NT2/D1 (cell line): ENCODE results near the gene C2orf81.

Experiments
- DNase-seq: peaks from one replicate; pipeline ENCODE4 v3.0.0-alpha.2; 2011; ENCODE audit warnings: low read depth, low spot score
- H3K27me3 ChIP-seq: 2 replicates; pipeline ENCODE4 v1.6.0; 2011; ENCODE audit warnings: mild to moderate bottlenecking; ENCODE audit not compliant: insufficient read length, insufficient read depth
- H3K36me3 ChIP-seq: 2 replicates; pipeline ENCODE4 v1.6.1; 2011; ENCODE audit warnings: mild to moderate bottlenecking, low read length, mixed read lengths; ENCODE audit not compliant: insufficient read depth, insufficient read length
- H3K4me1 ChIP-seq: 2 replicates; pipeline ENCODE4 v1.5.1; 2011; ENCODE audit not compliant: insufficient read depth, insufficient read length
- H3K4me3 ChIP-seq: 2 replicates; pipeline ENCODE4 v1.5.1; 2011; ENCODE audit warnings: low read depth; ENCODE audit not compliant: insufficient read length
- H3K9ac ChIP-seq: 2 replicates; pipeline ENCODE4 v1.6.0; 2011; ENCODE audit warnings: low read depth; ENCODE audit not compliant: insufficient read length
- H3K9me3 ChIP-seq: 2 replicates; pipeline ENCODE4 v1.5.1; 2011; ENCODE audit warnings: mild to moderate bottlenecking, low read length; ENCODE audit not compliant: insufficient read depth
- SUZ12 ChIP-seq: IDR thresholded peaks from 2 replicates; pipeline ENCODE4 v1.6.1; 2011; ENCODE audit not compliant: insufficient read length, insufficient read depth; ENCODE audit errors: extremely low read depth
- YY1 ChIP-seq: IDR thresholded peaks from 2 replicates; pipeline ENCODE4 v1.6.1; 2011; ENCODE audit not compliant: insufficient read length, insufficient read depth
- ZNF274 ChIP-seq: IDR thresholded peaks from 2 replicates; pipeline ENCODE4 v1.6.1; 2011; ENCODE audit warnings: mild to moderate bottlenecking, low read depth, low read length

The C2orf81 gene

DNA sequence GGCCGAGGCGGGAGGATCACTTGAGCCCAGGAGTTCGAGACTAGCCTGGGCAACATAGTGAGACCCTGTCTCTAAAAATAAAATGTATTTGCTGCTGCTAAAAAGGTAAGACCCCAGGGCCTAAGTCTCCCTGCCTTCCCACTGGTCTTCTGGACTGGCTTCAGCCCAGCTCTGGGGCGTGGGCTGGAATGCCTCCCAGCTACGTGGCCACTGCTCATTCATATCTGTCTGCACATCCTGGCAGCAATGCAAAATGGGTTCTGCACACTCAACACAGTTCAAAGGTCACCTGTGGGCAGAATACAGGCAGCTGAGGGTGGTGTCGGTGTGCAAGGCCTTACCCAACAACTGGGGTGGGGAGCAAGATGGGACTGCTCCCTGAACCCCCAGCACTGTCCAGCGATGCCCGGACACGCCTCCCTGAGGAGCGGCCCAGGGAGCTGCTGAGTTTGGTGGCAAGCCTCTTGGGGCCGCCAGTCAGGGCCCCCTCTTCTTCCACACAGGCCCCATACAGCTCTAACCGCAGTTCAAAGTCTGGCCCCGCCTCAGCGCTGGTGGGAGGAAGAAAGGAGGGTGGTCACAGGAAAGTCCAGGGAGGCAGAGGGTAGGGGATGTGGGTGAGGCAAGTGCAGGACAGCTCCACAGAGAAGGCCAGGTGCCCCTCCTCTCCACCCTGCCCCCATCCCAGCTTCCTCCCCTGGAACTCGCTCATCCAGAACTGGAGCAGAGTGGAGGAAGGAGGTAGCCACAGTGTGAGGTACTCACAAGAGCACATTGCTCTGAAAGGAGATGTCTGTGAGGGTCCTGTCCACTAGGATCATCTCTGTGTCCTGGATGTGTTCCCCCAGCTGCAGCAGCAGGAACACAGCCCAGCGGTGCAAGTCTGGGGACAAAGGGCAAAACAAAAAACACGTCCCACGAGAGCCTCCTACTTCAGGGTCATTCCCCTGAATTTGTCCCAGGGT is 8.3 kb upstream of the C2orf81 start:
- Histone ChIP-seq H3K4me3 (no peak overlapping the region), H3K4me1 (peaks cover 2% of the 10 kb centered on the region), H3K9me3 (no peaks in the 10 kb centered on the region), H3K36me3 (peaks cover 77% of the 10 kb centered on the region), H3K27me3 (no peaks in the 10 kb centered on the region), H3K9ac (no peak overlapping the region)
- TF ChIP-seq YY1 (no peak), SUZ12 (no peak), ZNF274 (no peak)
- DNase-seq, result no peak

DNA sequence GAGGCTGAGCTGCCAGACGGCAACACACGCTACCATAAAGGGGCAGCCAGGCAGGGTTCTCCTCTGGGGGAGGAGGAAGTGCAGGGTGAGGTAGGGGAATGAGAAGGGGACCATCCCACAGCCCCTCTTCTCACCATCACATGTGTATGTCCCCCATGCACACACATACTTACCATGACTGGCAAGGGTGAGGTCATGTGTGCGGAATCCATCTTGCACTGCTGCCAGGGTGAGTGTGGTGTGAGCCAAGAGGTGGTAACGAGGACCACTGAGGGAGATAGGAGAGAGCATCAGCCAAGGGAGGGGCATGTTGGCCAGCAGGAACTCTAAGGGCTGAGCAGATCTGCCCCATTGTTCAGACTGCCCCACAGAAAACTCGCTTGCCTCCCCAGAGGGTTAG is 7.3 kb upstream of the C2orf81 start:
- no peak for DNase-seq
- Histone ChIP-seq H3K27me3 (no peaks in the 10 kb centered on the region), H3K9ac (no peak overlapping the region), H3K36me3 (peaks cover 80% of the 10 kb centered on the region), H3K4me3 (no peak overlapping the region), H3K4me1 (peaks cover 2% of the 10 kb centered on the region), H3K9me3 (no peaks in the 10 kb centered on the region)
- TF ChIP-seq YY1 (no peak), ZNF274 (no peak), SUZ12 (no peak)

DNA sequence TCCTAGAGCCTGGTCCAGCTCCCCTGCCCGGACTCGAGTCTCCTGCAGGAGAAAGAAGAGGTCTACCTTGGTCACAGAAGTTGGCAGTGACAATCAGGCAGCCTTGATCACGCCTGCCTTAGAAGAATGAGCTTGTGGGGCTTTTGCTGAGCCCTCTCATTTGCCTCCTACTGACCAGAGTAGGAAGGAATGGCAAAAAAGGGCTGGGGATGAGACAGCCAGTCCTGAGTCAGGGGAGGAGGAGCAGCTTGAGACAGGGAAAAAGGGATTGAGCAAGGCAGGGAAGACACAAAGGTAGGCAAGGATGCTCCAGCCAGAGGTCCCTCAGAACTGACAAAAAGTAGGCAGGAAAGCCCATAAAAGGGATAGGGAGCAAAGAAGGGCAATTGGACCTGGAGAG is 6.1 kb upstream of the C2orf81 start:
- Histone ChIP-seq H3K9me3 (no peaks in the 10 kb centered on the region), H3K4me1 (peaks cover 2% of the 10 kb centered on the region), H3K36me3 (peaks cover 78% of the 10 kb centered on the region), H3K27me3 (no peaks in the 10 kb centered on the region), H3K4me3 (no peak overlapping the region), H3K9ac (no peak overlapping the region)
- DNase-seq, result no peak
- TF ChIP-seq YY1, result no peak
- no peak for TF ChIP-seq ZNF274
- no peak for TF ChIP-seq SUZ12

GRCh38 chr2:74426181-74426758 is 4.9 kb upstream of the C2orf81 start:
- Histone ChIP-seq H3K4me3 (no peak overlapping the region), H3K9ac (no peak overlapping the region), H3K9me3 (no peaks in the 10 kb centered on the region), H3K4me1 (peaks cover 4% of the 10 kb centered on the region), H3K36me3 (peaks cover 66% of the 10 kb centered on the region), H3K27me3 (peaks cover 1% of the 10 kb centered on the region)
- no peak for TF ChIP-seq ZNF274
- no peak for TF ChIP-seq YY1
- no peak for DNase-seq

GRCh38 chr2:74425523-74425922 is 4.1 kb upstream of the C2orf81 start:
- Histone ChIP-seq H3K4me3 (no peak overlapping the region), H3K9me3 (no peaks in the 10 kb centered on the region), H3K27me3 (peaks cover 9% of the 10 kb centered on the region), H3K9ac (no peak overlapping the region), H3K36me3 (peaks cover 60% of the 10 kb centered on the region), H3K4me1 (peaks cover 4% of the 10 kb centered on the region)
- no peak for DNase-seq
- TF ChIP-seq YY1, result no peak
- no peak for TF ChIP-seq ZNF274
- no peak for TF ChIP-seq SUZ12

DNA sequence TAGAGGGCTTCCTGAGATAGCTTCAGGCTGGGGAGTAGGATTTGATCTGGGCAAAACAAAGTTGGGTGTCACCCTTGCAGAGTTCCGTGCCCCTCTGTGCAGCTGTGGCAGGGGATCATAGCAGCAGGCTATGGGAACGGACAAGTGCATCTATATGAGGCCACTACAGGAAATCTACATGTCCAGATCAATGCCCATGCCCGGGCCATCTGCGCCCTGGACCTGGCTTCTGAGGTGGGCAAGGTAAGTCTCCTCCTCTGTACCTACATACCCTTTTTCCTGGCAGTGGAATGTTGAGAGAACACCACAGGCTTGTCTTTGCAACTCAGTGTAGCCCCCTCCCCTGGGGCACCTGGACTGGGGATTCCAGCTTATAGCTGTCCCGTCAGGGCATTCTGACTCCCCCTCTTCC is 3.6 kb upstream of the C2orf81 start:
- H3K9ac ChIP-seq, result no peak overlapping the region
- TF ChIP-seq SUZ12 (no peak), ZNF274 (no peak), YY1 (no peak)
- H3K4me1 ChIP-seq, result peaks cover 4% of the 10 kb centered on the region
- peaks cover 54% of the 10 kb centered on the region for H3K36me3 ChIP-seq
- H3K4me3 ChIP-seq, result no peak overlapping the region
- no peaks in the 10 kb centered on the region for H3K9me3 ChIP-seq
- DNase-seq, result no peak
- H3K27me3 ChIP-seq, result peaks cover 14% of the 10 kb centered on the region

GRCh38 chr2:74424139-74424992 is 2.9 kb upstream of the C2orf81 start:
- Histone ChIP-seq H3K4me1 (peaks cover 2% of the 10 kb centered on the region), H3K4me3 (no peak overlapping the region), H3K27me3 (peaks cover 17% of the 10 kb centered on the region), H3K9me3 (no peaks in the 10 kb centered on the region), H3K9ac (no peak overlapping the region), H3K36me3 (peaks cover 48% of the 10 kb centered on the region)
- DNase-seq, result no peak
- TF ChIP-seq YY1 (no peak), SUZ12 (no peak), ZNF274 (no peak)
